ENCODE data around the gene ZYX.

ZYX gene

GRCh38 chr7:143433759-143434158 lies 52.6 kb downstream of the ZYX start:
- H3K79me2 ChIP-seq (ENCODE audit: insufficient read depth, low read length): no peaks in the 10 kb centered on the region
- H3K4me3 ChIP-seq (ENCODE audit: low read depth in 1 of 2, low read length in 2 of 2): no peak overlapping the region
- H3K27me3 ChIP-seq (ENCODE audit: insufficient read depth, low read length, poor library complexity): peaks cover 6% of the 10 kb centered on the region
- no peak overlapping the region for H3K4me2 ChIP-seq (ENCODE audit: insufficient read depth, low read length)
- H3K27ac ChIP-seq (ENCODE audit: low read length): no peak overlapping the region
- H3K4me1 ChIP-seq (ENCODE audit: insufficient read depth, low read length): no peaks in the 10 kb centered on the region
- H2AFZ ChIP-seq (ENCODE audit: low read depth, low read length): no peak overlapping the region
- ATAC-seq (ENCODE audit: insufficient read depth, low read depth) (no peak), DNase-seq (no peak)
- no peaks in the 10 kb centered on the region for H4K20me1 ChIP-seq (ENCODE audit: insufficient read depth, low read length)
- H3K9me3 ChIP-seq (ENCODE audit: insufficient read depth, low read length, severe bottlenecking): no peaks in the 10 kb centered on the region
- no peak overlapping the region for H3K9ac ChIP-seq (ENCODE audit: low read depth, low read length)
- TF ChIP-seq EZH2 (IDR thresholded peaks at IDR 0.05; ENCODE audit: borderline replicate concordance, low read depth, low read length, severe bottlenecking) (no peak), CTCF (IDR thresholded peaks at IDR 0.05; ENCODE audit: borderline replicate concordance, extremely low read depth, low read length, poor library complexity, severe bottlenecking) (no peak)
- no peaks in the 10 kb centered on the region for H3K36me3 ChIP-seq (ENCODE audit: insufficient read depth, low read length)

- no peak for ATAC-seq (ENCODE audit: insufficient read depth, low read depth)
- Histone ChIP-seq H3K4me1 (ENCODE audit: insufficient read depth, low read length) (no peaks in the 10 kb centered on the region), H3K79me2 (ENCODE audit: insufficient read depth, low read length) (no peaks in the 10 kb centered on the region), H3K4me2 (ENCODE audit: insufficient read depth, low read length) (no peak overlapping the region), H3K36me3 (ENCODE audit: insufficient read depth, low read length) (no peaks in the 10 kb centered on the region), H3K27me3 (ENCODE audit: insufficient read depth, low read length, poor library complexity) (peaks cover 6% of the 10 kb centered on the region), H2AFZ (ENCODE audit: low read depth, low read length) (no peak overlapping the region), H4K20me1 (ENCODE audit: insufficient read depth, low read length) (no peaks in the 10 kb centered on the region), H3K27ac (ENCODE audit: low read length) (no peak overlapping the region), H3K4me3 (ENCODE audit: low read depth in 1 of 2, low read length in 2 of 2) (no peak overlapping the region), H3K9ac (ENCODE audit: low read depth, low read length) (no peak overlapping the region), H3K9me3 (ENCODE audit: insufficient read depth, low read length, severe bottlenecking) (no peaks in the 10 kb centered on the region)
- DNase-seq: no peak
- TF ChIP-seq EZH2 (IDR thresholded peaks at IDR 0.05; ENCODE audit: borderline replicate concordance, low read depth, low read length, severe bottlenecking): no peak
- TF ChIP-seq CTCF (IDR thresholded peaks at IDR 0.05; ENCODE audit: borderline replicate concordance, extremely low read depth, low read length, poor library complexity, severe bottlenecking): no peak
Measured at GRCh38 chr7:143434660-143435059, 53.5 kb downstream of the ZYX start.

DNA sequence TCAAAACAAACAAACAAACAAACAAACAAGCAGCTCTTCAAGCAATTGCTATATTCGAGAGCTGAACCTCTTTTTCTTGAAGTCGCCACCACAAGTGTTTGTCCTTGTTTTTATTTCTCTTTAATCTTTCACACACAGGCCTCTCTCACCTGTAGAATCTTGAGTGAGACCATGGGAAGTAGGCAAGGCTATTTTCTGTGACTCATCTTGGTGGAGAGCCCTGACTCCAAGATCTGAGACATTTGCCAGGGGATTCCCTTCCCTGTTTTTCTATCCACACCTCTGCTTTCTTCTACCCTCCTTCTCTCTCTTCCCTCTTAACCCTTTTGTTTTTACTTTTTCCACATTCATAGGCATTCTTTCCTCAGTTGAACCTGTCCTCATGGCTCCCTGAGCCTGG lies 54.1 kb downstream of the ZYX start:
- H2AFZ ChIP-seq (ENCODE audit: low read depth, low read length): no peak overlapping the region

More for the DNA sequence above, 54.1 kb downstream of the ZYX start:
- H3K27ac ChIP-seq (ENCODE audit: low read length): no peak overlapping the region
- H3K9ac ChIP-seq (ENCODE audit: low read depth, low read length): no peak overlapping the region
- no peaks in the 10 kb centered on the region for H3K79me2 ChIP-seq (ENCODE audit: insufficient read depth, low read length)
- H3K4me3 ChIP-seq (ENCODE audit: low read depth in 1 of 2, low read length in 2 of 2): no peak overlapping the region
- no peak overlapping the region for H3K4me2 ChIP-seq (ENCODE audit: insufficient read depth, low read length)
- TF ChIP-seq EZH2 (IDR thresholded peaks at IDR 0.05; ENCODE audit: borderline replicate concordance, low read depth, low read length, severe bottlenecking) (no peak), CTCF (IDR thresholded peaks at IDR 0.05; ENCODE audit: borderline replicate concordance, extremely low read depth, low read length, poor library complexity, severe bottlenecking) (no peak)
- no peaks in the 10 kb centered on the region for H3K9me3 ChIP-seq (ENCODE audit: insufficient read depth, low read length, severe bottlenecking)
- no peaks in the 10 kb centered on the region for H4K20me1 ChIP-seq (ENCODE audit: insufficient read depth, low read length)
- H3K36me3 ChIP-seq (ENCODE audit: insufficient read depth, low read length): no peaks in the 10 kb centered on the region
- H3K4me1 ChIP-seq (ENCODE audit: insufficient read depth, low read length): no peaks in the 10 kb centered on the region
- no peak for ATAC-seq (ENCODE audit: insufficient read depth, low read depth)
- H3K27me3 ChIP-seq (ENCODE audit: insufficient read depth, low read length, poor library complexity): peaks cover 6% of the 10 kb centered on the region
- no peak for DNase-seq
